ENCODE results near the gene RABGEF1. TPM values are rescaled to one million over a fixed set of nuclear protein-coding genes. Genes with fewer than 3 reads are reported as not detected.
A peak's percentile ranks its signal among the peaks of the same experiment; 100 is the strongest.

Gene RABGEF1
- total RNA-seq, 4 donors from 2014 or later: 37.2 to 72.4 (median 43.8) TPM

- no peak overlapping the region for H3K27ac ChIP-seq
- H3K27me3 ChIP-seq: no peaks in the 10 kb centered on the region
- H3K4me3 ChIP-seq: no peak overlapping the region
- DNase-seq (ENCODE audit: low spot score in 2 of 2): no peak
- WGBS: 89% methylated on average over 1 of the region's 1 CpG
- H3K36me3 ChIP-seq: peaks cover 10% of the 10 kb centered on the region
- no peaks in the 10 kb centered on the region for H3K9me3 ChIP-seq
- peaks cover 13% of the 10 kb centered on the region for H3K4me1 ChIP-seq
- TF ChIP-seq EP300 (IDR thresholded peaks at IDR 0.05): no peak
- TF ChIP-seq CTCF (IDR thresholded peaks at IDR 0.05): no peak
- TF ChIP-seq POLR2AphosphoS5 (IDR thresholded peaks at IDR 0.05): no peak
- no peak for TF ChIP-seq POLR2A (IDR thresholded peaks at IDR 0.05)
These were observed 4.7 kb upstream of the RABGEF1 start for GRCh38 chr7:66735850-66736249.

- no peaks in the 10 kb centered on the region for H3K9me3 ChIP-seq
- no peak for DNase-seq (ENCODE audit: low spot score in 2 of 2)
- H3K27ac ChIP-seq: no peak overlapping the region
These were observed 3.6 kb upstream of the RABGEF1 start for GRCh38 chr7:66736892-66737291.

GRCh38 chr7:66737667-66738066 lies 2.9 kb upstream of the RABGEF1 start:
- no peaks in the 10 kb centered on the region for H3K27me3 ChIP-seq
- peak in 1 of 2 donors; percentile 29 for DNase-seq (ENCODE audit: low spot score in 2 of 2)
- no peak overlapping the region for H3K4me3 ChIP-seq
- no peak overlapping the region for H3K27ac ChIP-seq
- H3K36me3 ChIP-seq: peaks cover 10% of the 10 kb centered on the region
- H3K9me3 ChIP-seq: no peaks in the 10 kb centered on the region
- TF ChIP-seq POLR2AphosphoS5 (IDR thresholded peaks at IDR 0.05) (no peak), EP300 (IDR thresholded peaks at IDR 0.05) (no peak), POLR2A (IDR thresholded peaks at IDR 0.05) (no peak), CTCF (IDR thresholded peaks at IDR 0.05) (no peak)
- 83% methylated on average over 6 of the region's 6 CpGs for WGBS
- H3K4me1 ChIP-seq: peaks cover 26% of the 10 kb centered on the region

More at GRCh38 chr7:66736892-66737291, 3.6 kb upstream of the RABGEF1 start:
- TF ChIP-seq POLR2AphosphoS5 (IDR thresholded peaks at IDR 0.05) (no peak), EP300 (IDR thresholded peaks at IDR 0.05) (no peak), POLR2A (IDR thresholded peaks at IDR 0.05) (no peak), CTCF (IDR thresholded peaks at IDR 0.05) (no peak)
- WGBS: 93% methylated on average over 6 of the region's 6 CpGs
- Histone ChIP-seq H3K4me3 (no peak overlapping the region), H3K36me3 (peaks cover 10% of the 10 kb centered on the region), H3K4me1 (peaks cover 18% of the 10 kb centered on the region), H3K27me3 (no peaks in the 10 kb centered on the region)

GRCh38 chr7:66739477-66739876 lies 1.1 kb upstream of the RABGEF1 start:
- TF ChIP-seq EP300 (IDR thresholded peaks at IDR 0.05) (no peak), POLR2A (IDR thresholded peaks at IDR 0.05) (no peak), CTCF (IDR thresholded peaks at IDR 0.05) (no peak), POLR2AphosphoS5 (IDR thresholded peaks at IDR 0.05) (no peak)
- no peak for DNase-seq (ENCODE audit: low spot score in 2 of 2)
- peaks cover 35% of the 10 kb centered on the region for H3K4me1 ChIP-seq
- H3K36me3 ChIP-seq: peaks cover 10% of the 10 kb centered on the region
- no peaks in the 10 kb centered on the region for H3K9me3 ChIP-seq
- H3K27ac ChIP-seq: peak overlapping the region; percentile 95
- peak overlapping the region; percentile 99 for H3K4me3 ChIP-seq
- no peaks in the 10 kb centered on the region for H3K27me3 ChIP-seq
- 69% methylated on average over 14 of the region's 14 CpGs for WGBS

GRCh38 chr7:66739953-66740301 lies 606 bp upstream of the RABGEF1 start:
- 5% methylated on average over 11 of the region's 12 CpGs for WGBS
- Histone ChIP-seq H3K36me3 (peaks cover 10% of the 10 kb centered on the region), H3K27ac (peak overlapping the region; percentile 95), H3K4me3 (peak overlapping the region; percentile 99), H3K4me1 (peaks cover 35% of the 10 kb centered on the region), H3K27me3 (no peaks in the 10 kb centered on the region), H3K9me3 (no peaks in the 10 kb centered on the region)
- no peak for DNase-seq (ENCODE audit: low spot score in 2 of 2)
- TF ChIP-seq CTCF (IDR thresholded peaks at IDR 0.05) (no peak), EP300 (IDR thresholded peaks at IDR 0.05) (no peak), POLR2AphosphoS5 (IDR thresholded peaks at IDR 0.05) (no peak), POLR2A (IDR thresholded peaks at IDR 0.05) (no peak)
